Measurements from ENCODE around the gene NET1.

Gene NET1

GRCh38 chr10:5385224-5385623 is 27.1 kb upstream of the NET1 start:
- TF ChIP-seq CTCF (IDR thresholded peaks at IDR 0.05; ENCODE audit: low read depth, low read length, missing control alignments): no peak
- H3K4me3 ChIP-seq (ENCODE audit: low read depth, low read length): no peak overlapping the region
- in situ Hi-C loops (cut with HindIII; ENCODE audit: low sequenced_read_pairs): no loop called here

GRCh38 chr10:5387169-5387568 is 25.2 kb upstream of the NET1 start:
- TF ChIP-seq CTCF (IDR thresholded peaks at IDR 0.05; ENCODE audit: low read depth, low read length, missing control alignments): no peak
- DNase-seq (ENCODE audit: low read depth): no peak
- in situ Hi-C loops (cut with HindIII; ENCODE audit: low sequenced_read_pairs): no loop called here
- no peak overlapping the region for H3K4me3 ChIP-seq (ENCODE audit: low read depth, low read length)

More at GRCh38 chr10:5385224-5385623, 27.1 kb upstream of the NET1 start:
- DNase-seq (ENCODE audit: low read depth): no peak

GRCh38 chr10:5390607-5391205 is 21.7 kb upstream of the NET1 start:
- DNase-seq (ENCODE audit: low read depth): no peak
- H3K4me3 ChIP-seq (ENCODE audit: low read depth, low read length): no peak overlapping the region
- no peak for TF ChIP-seq CTCF (IDR thresholded peaks at IDR 0.05; ENCODE audit: low read depth, low read length, missing control alignments)
- in situ Hi-C loops (cut with HindIII; ENCODE audit: low sequenced_read_pairs): no loop called here

GRCh38 chr10:5391790-5392189 is 20.6 kb upstream of the NET1 start:
- DNase-seq (ENCODE audit: low read depth): no peak
- H3K4me3 ChIP-seq (ENCODE audit: low read depth, low read length): no peak overlapping the region
- no peak for TF ChIP-seq CTCF (IDR thresholded peaks at IDR 0.05; ENCODE audit: low read depth, low read length, missing control alignments)
- in situ Hi-C loops (cut with HindIII; ENCODE audit: low sequenced_read_pairs): no loop called here

GRCh38 chr10:5393529-5393928 is 18.8 kb upstream of the NET1 start:
- no peak for DNase-seq (ENCODE audit: low read depth)
- TF ChIP-seq CTCF (IDR thresholded peaks at IDR 0.05; ENCODE audit: low read depth, low read length, missing control alignments): no peak
- in situ Hi-C loops (cut with HindIII; ENCODE audit: low sequenced_read_pairs): no loop called here
- no peak overlapping the region for H3K4me3 ChIP-seq (ENCODE audit: low read depth, low read length)

GRCh38 chr10:5395168-5395567 is 17.2 kb upstream of the NET1 start:
- DNase-seq (ENCODE audit: low read depth): no peak
- H3K4me3 ChIP-seq (ENCODE audit: low read depth, low read length): no peak overlapping the region
- in situ Hi-C loops (cut with HindIII; ENCODE audit: low sequenced_read_pairs): no loop called here
- TF ChIP-seq CTCF (IDR thresholded peaks at IDR 0.05; ENCODE audit: low read depth, low read length, missing control alignments): no peak

All from astrocyte of the cerebellum (primary cell).